ENCODE data around the gene CLDN9.
A peak's percentile ranks its signal among the peaks of the same experiment; 100 is the strongest.

The CLDN9 gene

DNA sequence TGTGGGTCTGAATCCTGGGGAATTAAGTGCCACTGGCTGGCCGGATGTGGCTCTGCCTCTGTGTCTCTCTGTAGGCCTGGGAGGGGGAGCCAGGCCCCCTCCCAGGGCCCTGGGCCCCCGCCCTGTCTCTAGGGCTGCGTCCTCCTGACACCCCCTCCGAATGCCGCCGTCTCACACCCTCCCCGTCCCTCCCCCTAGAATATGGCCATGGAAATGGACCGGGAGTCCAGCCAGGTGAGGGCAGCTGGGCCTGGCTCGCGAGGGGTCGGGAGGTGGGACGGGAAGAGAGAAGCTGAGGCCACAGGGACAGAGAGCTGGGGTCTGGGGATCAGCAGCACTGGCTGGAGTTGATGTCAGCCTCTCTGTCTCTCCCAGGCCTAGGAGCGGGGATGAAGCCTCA, 16.4 kb upstream of the CLDN9 start:
- no peak for DNase-seq

DNA sequence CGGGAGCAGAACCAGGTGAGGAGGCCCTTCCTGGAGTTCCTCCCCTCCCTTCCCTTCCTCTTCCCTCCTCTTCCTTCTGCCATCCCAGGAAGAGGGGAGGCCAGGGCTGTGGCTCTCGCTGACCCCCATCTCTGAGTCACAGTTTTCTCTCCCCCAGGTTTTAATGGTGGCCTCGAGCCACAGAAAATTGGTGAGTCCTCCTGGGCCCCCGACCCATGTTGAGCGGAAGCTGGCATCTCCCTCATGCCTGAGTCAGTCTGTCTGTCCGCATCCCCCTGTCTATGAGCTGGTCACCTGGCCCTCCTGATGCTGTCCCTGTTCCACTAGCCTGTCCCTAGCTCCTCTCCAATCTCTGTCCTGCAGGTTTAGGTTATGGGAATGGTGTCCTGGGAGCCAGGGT, 12.8 kb upstream of the CLDN9 start:
- no peak for DNase-seq

DNA sequence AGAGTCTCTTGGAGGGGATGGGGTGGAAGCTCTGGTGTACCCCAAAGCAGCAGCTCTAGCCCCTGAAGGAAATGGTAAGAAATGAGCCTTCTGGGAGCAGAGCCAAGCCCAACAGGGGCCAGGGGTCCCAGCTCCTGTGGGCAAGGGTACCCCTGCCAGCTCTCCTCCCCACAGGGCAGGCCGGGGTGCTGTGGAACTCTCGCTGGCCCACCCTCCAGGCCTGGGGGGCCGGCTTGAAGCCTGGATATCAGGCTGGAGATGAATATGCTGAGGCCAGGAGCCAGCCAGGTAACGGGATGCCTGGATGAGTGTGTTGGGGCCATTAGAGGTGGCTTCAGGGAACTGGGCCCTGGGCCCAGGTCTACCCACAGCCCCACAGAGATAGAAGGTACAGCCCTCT, 12.2 kb upstream of the CLDN9 start:
- DNase-seq: no peak

GRCh38 chr16:3001316-3001715, 11.4 kb upstream of the CLDN9 start:
- DNase-seq: no peak

DNA sequence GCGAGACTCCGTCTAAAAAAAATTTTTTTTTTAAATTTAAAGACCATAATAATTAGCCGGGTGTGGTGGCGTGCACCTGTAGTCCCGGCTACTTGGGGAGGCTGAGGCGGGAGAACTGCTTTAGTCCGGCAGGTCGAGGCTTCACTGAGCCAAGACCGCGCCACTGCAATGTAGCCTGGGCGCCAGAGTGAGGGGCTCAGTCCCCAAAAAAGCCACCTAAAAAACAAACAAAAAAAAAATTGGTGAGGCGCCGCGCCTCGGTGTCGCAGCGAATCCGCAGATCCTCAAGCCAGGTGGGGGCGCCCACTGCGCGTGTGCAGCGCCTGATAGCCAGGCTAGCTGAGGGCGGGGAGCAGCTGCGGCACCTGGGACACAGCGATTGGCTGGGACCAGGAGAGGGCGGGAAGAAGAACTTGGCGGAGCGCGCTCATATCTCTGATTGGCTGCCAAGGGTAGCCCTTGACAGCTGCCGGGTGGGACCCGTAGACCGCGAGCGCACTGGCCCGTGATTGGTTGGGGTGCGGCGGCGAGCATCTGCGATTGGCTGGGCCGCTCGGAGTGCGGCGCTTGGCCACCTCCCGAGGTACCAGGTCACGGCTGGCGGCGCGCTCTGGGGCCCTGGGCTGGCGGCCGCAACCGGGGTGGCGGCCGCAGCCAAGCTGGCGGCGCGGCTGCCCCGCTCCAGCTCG, 9.0 kb upstream of the CLDN9 start:
- DNase-seq: peak; percentile 94 to 95

GRCh38 chr16:3004319-3004718, 8.4 kb upstream of the CLDN9 start:
- DNase-seq: no peak

- DNase-seq: no peak
Measured at GRCh38 chr16:3004781-3005284, 7.9 kb upstream of the CLDN9 start.

DNA sequence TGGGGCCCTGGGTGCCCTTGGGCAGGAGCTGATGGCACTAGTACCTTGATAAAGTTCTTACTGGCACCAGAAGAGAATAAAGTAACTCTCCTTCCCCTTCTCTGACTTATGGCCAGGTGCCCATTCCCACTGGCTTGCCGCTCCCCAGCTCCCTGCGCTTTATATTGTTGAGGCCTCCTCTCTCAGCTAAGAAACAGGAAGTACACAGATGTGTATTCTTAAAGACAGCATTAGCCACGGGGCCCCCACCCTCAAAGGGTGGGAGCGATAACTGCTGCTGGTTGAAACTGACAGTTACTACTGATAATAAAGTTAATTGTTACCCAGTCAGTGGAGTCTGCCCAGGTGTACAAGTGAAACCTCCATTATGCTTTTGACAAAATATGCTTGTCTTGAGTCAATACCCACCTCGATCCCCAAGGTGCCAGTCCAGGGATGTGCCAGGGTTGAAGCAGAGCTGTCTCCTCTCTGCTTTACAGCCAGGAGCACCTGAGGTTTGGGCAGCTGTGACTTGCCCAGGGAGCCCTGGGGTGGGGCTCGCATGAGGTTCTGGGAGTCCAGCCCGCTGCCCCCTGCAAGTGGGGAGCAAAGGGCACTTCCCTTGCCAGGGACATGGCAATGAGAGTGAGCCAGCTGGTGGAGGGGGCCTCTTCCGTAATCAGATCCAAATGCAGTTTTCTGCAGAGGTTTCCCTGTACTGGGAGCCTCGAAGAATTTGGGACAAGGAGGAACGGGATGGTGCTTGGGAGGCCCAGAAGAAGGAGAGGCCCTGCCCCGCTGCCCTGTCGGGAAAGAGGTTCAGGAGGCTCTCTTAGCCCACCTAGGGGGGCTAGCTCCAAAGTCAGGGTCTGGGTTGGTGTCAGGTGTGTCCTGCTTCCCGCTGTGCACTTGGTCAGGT, 5.4 kb upstream of the CLDN9 start:
- DNase-seq: no peak

GRCh38 chr16:3007957-3008689, 4.6 kb upstream of the CLDN9 start:
- peak; percentile 29 to 52 for DNase-seq

DNA sequence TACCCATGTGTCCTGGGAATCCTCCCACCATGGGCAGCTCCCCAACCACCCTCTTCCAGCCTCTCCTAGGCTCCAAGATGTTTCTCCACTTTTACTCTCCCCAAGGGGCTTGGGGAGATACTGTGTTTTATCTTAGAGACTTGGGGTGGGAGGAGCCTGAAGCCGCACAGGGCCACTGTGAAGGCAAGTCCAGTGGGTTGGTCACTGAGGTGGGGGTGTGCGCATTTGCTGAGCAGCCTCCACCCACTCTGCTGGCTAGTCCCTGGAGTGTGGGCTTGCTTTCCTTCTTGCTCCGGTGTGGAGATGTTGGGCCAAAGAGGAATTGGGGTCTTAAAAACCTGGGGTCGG, 4.1 kb upstream of the CLDN9 start:
- DNase-seq: no peak

DNA sequence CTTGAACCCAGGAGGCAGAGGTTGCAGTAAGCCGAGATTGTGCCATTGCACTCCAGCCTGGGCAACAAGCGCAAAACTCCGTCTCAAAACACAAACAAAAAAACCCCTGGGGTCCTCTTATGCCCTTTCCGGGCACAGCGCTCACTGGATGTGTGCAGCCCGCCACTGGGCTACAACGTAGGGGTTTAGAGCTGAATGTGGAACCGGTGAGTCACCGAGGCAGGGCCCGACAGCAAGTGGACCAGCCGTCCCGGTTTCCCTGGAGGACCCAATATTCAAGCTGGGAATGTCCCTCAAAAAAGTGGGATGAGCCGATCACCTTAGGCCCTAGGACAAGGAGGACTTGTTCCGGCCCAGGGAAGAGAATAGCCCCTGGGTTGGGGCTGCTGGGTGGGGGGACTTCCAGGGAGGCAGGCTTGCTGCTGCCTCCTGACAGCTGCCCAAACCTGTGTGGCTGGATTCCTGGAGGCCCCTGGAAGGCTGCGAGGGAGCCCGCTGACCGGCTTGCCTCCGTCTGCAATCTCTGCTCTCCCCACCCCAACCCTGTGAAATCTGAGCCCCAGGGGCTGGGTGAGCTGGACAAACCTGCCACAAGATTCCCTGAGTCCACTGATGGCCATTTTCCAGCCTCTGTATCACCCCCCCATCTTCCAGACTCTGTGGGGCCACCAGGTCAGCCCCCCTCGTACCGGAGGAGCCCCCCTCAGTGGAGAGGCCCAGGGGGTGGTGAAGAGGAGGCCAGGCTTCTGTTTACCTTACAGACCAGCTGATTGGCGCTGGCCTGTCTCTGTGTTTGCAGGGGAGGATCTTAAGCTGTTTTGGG, 2.9 kb upstream of the CLDN9 start:
- no peak for DNase-seq

DNA sequence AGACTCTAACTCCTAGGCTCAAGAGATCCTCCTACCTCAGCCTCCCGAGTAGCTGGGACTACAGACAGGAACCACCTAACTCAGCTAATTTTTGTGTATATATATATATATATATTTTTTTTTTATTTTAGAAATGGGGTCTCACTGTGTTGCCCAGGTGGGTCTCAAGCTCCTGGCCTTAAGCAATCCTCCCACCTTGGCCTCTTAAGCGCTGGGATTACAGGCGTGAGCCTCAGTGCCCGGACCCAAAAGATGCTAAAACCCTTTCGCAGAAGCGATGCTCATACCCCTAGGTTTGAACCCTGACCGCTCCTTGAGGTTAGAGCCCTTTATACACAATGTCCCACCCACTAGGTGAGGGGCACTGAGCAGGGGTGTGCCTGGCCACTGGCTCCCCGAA, 2.2 kb upstream of the CLDN9 start:
- no peak for DNase-seq

GRCh38 chr16:3012246-3012645, 477 bp upstream of the CLDN9 start:
- no peak for DNase-seq

- no peak for DNase-seq
Measured at GRCh38 chr16:3013491-3013951, 798 bp downstream of the CLDN9 start.

GRCh38 chr16:3013998-3014690, 1.4 kb downstream of the CLDN9 start:
- DNase-seq: no peak

- DNase-seq: no peak
Measured at GRCh38 chr16:3014971-3015370, 2.2 kb downstream of the CLDN9 start.

DNA sequence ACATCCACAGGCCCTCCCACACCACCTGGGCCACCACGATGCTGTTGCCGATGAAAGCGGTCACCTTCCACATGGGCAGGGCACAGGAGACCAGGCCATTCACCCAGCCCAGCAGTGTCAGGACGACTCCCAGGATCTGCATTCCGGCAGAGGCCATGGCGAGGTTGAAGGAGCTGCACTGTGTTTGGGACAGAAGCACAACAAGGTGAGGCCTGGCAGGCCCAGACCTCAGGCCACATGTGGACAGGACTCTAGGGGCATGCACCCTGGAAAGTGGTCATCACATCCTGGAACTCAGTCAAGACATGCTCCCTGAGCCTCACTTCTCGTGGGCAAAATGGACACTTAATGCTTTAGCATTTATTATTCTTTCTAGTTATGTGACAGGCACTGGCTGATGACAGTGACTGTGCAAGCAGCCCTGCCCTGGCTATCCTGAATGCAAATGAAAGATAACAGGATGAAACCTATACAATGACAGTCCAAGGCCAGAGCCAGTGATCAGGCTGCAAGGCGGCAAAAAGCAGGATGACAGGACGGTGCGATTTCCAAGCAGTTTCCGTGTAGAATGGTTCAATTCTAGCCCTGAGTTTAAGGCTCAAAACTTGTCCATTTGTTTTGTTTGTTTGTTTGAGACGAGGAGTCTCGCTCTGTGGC, 3.3 kb downstream of the CLDN9 start:
- DNase-seq: no peak

- no peak for DNase-seq
Measured at GRCh38 chr16:3017344-3017743, 4.6 kb downstream of the CLDN9 start.

GRCh38 chr16:3017794-3018506, 5.2 kb downstream of the CLDN9 start, which contains the start of gene CLDN6:
Gene CLDN6 (minus strand): TSS chr16:3018183. CDS start chr16:3016021, 2,162 bp downstream.
- no peak for DNase-seq

- no peak for DNase-seq
Measured at GRCh38 chr16:3019594-3020246, 7.0 kb downstream of the CLDN9 start.
